ENCODE results near the gene HECTD1. TPM values are rescaled to one million over a fixed set of nuclear protein-coding genes. Genes with fewer than 3 reads are reported as not detected.

The HECTD1 gene
- total RNA-seq, 1 experiment from 2014 or later: 160 TPM

DNA sequence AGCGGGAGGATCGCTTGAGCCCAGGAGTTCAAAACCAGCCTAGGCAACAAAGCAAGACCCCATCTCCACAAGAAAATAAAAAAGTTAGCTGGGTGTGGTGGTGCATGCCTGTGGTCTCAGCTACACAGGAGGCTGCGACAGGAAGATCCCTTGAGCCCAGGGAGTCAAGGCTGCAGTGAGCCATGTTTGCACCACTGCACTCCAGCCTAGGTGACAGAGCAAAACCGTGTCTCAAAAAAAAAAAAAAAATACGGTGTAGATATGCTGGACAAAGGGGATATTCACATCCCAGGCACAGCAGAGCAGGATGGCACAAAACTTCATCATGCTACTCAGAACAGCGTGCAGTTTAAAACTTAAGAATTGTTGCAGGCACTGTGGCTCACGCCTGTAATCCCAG, 156.6 kb downstream of the HECTD1 start:
- H3K27ac ChIP-seq (ENCODE audit: low read depth, low read length): no peak overlapping the region
- no peak overlapping the region for H3K4me3 ChIP-seq (replicated peaks in 1 of 2; ENCODE audit: low read depth in 1 of 2, low read length in 2 of 2)
- ChIA-PET POLR2A (no interaction called here), CTCF (no interaction called here), RAD21 (ENCODE audit: low non-redundant PET in 1 of 2, low total read pairs in 2 of 2, uncharacterized antibody in 2 of 2, unreplicated experiment in 2 of 2) (interaction anchor here in 1 of 2 experiments (0.7 kb wide), 1 partner anchor 75 kb away, joined by 3 read pairs; no protein-coding TSS in a partner anchor)
- H3K4me2 ChIP-seq (ENCODE audit: low read length): no peak overlapping the region
- no peaks in the 10 kb centered on the region for H4K20me1 ChIP-seq (ENCODE audit: insufficient read depth)
- H3K27me3 ChIP-seq (ENCODE audit: insufficient read depth, low read length): no peaks in the 10 kb centered on the region
- H3K9me2 ChIP-seq (ENCODE audit: insufficient read depth): no peaks in the 10 kb centered on the region
- H3K79me2 ChIP-seq (ENCODE audit: insufficient read depth, low read length): no peaks in the 10 kb centered on the region
- BruUV-seq (replicated peaks): no TSS peak
- no peaks in the 10 kb centered on the region for H3K9me3 ChIP-seq (ENCODE audit: control insufficient read depth in 1 of 2, insufficient read depth in 1 of 2, low read depth in 1 of 2, low read length in 2 of 2)
- no peak overlapping the region for H3K9ac ChIP-seq (ENCODE audit: low read length)
- intact Hi-C loops (cut with micrococcal nuclease): no loop called here
- TF ChIP-seq EZH2 (IDR thresholded peaks at IDR 0.05) (no peak), FOSL1 (IDR thresholded peaks at IDR 0.05; ENCODE audit: low read depth) (no peak), TCF7L2 (IDR thresholded peaks at IDR 0.05; ENCODE audit: borderline replicate concordance, extremely low read depth, insufficient read depth, insufficient read length) (no peak), ELF1 (IDR thresholded peaks at IDR 0.05; ENCODE audit: borderline replicate concordance, low read depth) (no peak), CBX3 (IDR thresholded peaks at IDR 0.05; ENCODE audit: low read depth) (no peak), RAD21 (IDR thresholded peaks at IDR 0.05; ENCODE audit: low read depth) (no peak), CEBPB (IDR thresholded peaks at IDR 0.05; ENCODE audit: low read depth) (no peak), POLR2AphosphoS5 (IDR thresholded peaks at IDR 0.05; ENCODE audit: low read depth, low read length) (no peak), EGR1 (IDR thresholded peaks at IDR 0.05; ENCODE audit: low read depth) (no peak), YY1 (IDR thresholded peaks at IDR 0.05; ENCODE audit: extremely low read depth, insufficient replicate concordance, low read depth, low read length) (no peak), SP1 (IDR thresholded peaks at IDR 0.05; ENCODE audit: low read depth) (no peak), JUND (IDR thresholded peaks at IDR 0.05) (no peak), ZFX (IDR thresholded peaks at IDR 0.05) (no peak), SRF (IDR thresholded peaks at IDR 0.05; ENCODE audit: low read depth) (no peak), POLR2A (IDR thresholded peaks at IDR 0.05; ENCODE audit: borderline replicate concordance, extremely low read depth, insufficient read depth, insufficient read length) (no peak)
- TF ChIP-seq, protein P1, sequence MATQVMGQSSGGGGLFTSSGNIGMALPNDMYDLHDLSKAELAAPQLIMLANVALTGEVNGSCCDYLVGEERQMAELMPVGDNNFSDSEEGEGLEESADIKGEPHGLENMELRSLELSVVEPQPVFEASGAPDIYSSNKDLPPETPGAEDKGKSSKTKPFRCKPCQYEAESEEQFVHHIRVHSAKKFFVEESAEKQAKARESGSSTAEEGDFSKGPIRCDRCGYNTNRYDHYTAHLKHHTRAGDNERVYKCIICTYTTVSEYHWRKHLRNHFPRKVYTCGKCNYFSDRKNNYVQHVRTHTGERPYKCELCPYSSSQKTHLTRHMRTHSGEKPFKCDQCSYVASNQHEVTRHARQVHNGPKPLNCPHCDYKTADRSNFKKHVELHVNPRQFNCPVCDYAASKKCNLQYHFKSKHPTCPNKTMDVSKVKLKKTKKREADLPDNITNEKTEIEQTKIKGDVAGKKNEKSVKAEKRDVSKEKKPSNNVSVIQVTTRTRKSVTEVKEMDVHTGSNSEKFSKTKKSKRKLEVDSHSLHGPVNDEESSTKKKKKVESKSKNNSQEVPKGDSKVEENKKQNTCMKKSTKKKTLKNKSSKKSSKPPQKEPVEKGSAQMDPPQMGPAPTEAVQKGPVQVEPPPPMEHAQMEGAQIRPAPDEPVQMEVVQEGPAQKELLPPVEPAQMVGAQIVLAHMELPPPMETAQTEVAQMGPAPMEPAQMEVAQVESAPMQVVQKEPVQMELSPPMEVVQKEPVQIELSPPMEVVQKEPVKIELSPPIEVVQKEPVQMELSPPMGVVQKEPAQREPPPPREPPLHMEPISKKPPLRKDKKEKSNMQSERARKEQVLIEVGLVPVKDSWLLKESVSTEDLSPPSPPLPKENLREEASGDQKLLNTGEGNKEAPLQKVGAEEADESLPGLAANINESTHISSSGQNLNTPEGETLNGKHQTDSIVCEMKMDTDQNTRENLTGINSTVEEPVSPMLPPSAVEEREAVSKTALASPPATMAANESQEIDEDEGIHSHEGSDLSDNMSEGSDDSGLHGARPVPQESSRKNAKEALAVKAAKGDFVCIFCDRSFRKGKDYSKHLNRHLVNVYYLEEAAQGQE (IDR thresholded peaks at IDR 0.05; ENCODE audit: low read depth): no peak
- TF ChIP-seq, protein P2, sequence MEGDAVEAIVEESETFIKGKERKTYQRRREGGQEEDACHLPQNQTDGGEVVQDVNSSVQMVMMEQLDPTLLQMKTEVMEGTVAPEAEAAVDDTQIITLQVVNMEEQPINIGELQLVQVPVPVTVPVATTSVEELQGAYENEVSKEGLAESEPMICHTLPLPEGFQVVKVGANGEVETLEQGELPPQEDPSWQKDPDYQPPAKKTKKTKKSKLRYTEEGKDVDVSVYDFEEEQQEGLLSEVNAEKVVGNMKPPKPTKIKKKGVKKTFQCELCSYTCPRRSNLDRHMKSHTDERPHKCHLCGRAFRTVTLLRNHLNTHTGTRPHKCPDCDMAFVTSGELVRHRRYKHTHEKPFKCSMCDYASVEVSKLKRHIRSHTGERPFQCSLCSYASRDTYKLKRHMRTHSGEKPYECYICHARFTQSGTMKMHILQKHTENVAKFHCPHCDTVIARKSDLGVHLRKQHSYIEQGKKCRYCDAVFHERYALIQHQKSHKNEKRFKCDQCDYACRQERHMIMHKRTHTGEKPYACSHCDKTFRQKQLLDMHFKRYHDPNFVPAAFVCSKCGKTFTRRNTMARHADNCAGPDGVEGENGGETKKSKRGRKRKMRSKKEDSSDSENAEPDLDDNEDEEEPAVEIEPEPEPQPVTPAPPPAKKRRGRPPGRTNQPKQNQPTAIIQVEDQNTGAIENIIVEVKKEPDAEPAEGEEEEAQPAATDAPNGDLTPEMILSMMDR (IDR thresholded peaks at IDR 0.05 in 2 of 3, conservative IDR thresholded peaks at IDR 0.05 in 1 of 3; ENCODE audit: borderline replicate concordance in 1 of 3, insufficient read depth in 1 of 3, low read depth in 2 of 3, low read length in 2 of 3): no peak
- TF ChIP-seq, protein P3, sequence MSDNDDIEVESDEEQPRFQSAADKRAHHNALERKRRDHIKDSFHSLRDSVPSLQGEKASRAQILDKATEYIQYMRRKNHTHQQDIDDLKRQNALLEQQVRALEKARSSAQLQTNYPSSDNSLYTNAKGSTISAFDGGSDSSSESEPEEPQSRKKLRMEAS (IDR thresholded peaks at IDR 0.05): no peak
- TF ChIP-seq, protein P4, sequence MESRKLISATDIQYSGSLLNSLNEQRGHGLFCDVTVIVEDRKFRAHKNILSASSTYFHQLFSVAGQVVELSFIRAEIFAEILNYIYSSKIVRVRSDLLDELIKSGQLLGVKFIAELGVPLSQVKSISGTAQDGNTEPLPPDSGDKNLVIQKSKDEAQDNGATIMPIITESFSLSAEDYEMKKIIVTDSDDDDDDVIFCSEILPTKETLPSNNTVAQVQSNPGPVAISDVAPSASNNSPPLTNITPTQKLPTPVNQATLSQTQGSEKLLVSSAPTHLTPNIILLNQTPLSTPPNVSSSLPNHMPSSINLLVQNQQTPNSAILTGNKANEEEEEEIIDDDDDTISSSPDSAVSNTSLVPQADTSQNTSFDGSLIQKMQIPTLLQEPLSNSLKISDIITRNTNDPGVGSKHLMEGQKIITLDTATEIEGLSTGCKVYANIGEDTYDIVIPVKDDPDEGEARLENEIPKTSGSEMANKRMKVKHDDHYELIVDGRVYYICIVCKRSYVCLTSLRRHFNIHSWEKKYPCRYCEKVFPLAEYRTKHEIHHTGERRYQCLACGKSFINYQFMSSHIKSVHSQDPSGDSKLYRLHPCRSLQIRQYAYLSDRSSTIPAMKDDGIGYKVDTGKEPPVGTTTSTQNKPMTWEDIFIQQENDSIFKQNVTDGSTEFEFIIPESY (IDR thresholded peaks at IDR 0.05; ENCODE audit: extremely low read depth, insufficient replicate concordance, low read length): no peak
- TF ChIP-seq, protein P5, sequence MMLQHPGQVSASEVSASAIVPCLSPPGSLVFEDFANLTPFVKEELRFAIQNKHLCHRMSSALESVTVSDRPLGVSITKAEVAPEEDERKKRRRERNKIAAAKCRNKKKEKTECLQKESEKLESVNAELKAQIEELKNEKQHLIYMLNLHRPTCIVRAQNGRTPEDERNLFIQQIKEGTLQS (IDR thresholded peaks at IDR 0.05): no peak
- peaks cover 43 to 44% of the 10 kb centered on the region in 2 experiments for H3K4me1 ChIP-seq (ENCODE audit: control insufficient read depth in 1 of 2, insufficient read depth in 2 of 2, low read length in 2 of 2)
- H2AFZ ChIP-seq (ENCODE audit: low read depth, low read length, poor library complexity, severe bottlenecking): no peak overlapping the region
- 0 out of 2 replicates have a peak, but pooled peaks have one; percentile 4 for ATAC-seq
- DNase-seq (ENCODE audit: low read depth, low spot score): no peak
- no peaks in the 10 kb centered on the region for H3K36me3 ChIP-seq (ENCODE audit: control insufficient read depth in 1 of 2, insufficient read depth in 2 of 2, low read length in 2 of 2)

All from HCT116 (cell line).